TTC549 (cell line): Measurements from ENCODE around the gene MFSD2A.
"Not testable (repeated sequence)": the region's sequence is repeated elsewhere in the genome, so short reads cannot be mapped to it uniquely, and the experiment has no call there.

Source experiments
- FAIRE-seq: peaks from 2 replicates; lab custom pipeline; 2012; peaks lifted over from hg19 to GRCh38; lab: Jason Lieb, UNC

MFSD2A gene

GRCh38 chr1:40003156-40004093 lies 48.5 kb downstream of the MFSD2A start:
- FAIRE-seq = no peak

DNA sequence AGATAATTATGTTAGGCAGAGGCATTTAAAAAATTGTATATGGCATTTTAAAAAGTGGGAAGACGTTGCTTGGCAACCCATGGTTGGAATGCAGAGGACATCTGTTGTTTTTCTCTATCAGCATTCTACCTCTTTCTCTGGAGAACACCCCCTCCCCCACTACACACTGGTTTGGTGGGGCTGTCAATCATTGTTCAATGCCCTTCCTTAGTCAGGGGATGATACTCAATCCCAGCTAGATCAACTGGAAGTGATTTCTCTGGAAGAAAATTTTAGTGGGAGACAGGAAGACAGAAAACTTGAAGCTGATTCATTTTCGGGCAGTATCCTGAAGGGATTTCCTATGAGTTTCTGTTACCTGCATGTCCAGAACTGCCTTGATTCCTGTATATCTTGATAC lies 49.9 kb downstream of the MFSD2A start:
- no peak for FAIRE-seq

- not testable (repeated sequence) for FAIRE-seq
These were observed 52.6 kb downstream of the MFSD2A start for GRCh38 chr1:40007481-40008034.

GRCh38 chr1:40011198-40011597 lies 56.3 kb downstream of the MFSD2A start:
- FAIRE-seq = no peak

- FAIRE-seq = no peak
These were observed 59.3 kb downstream of the MFSD2A start for GRCh38 chr1:40014253-40014706.

- FAIRE-seq = no peak
These were observed 60.1 kb downstream of the MFSD2A start for GRCh38 chr1:40014812-40015594.

DNA sequence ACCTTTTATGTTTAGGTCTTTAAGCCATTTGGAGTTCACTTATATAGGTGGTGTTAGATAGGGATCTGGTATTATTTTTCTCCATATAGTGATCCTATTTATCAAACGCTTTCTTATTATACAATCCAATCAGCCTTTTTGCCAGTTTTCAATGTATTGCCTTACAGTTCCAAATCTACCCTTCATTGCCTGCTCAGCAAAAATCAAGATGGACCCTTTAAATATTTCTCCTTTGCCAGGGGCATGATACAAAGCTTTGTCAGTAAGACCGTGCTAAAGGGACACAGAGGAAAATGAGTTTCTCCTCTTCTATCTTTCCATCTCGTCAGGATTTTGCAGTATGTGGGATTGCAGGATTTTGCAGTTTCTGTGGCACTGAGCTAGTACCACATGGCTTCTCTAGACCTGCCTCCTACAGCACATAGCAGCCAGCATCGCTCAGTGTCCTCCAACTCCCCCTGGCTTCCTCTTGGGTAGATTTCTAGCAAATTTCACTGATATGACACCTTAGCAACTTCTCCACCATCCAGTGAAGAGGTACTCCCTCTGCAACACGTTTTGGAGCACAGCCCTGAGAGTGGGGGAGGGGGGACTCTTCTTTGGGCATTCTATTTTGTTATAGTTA lies 63.1 kb downstream of the MFSD2A start:
- no peak for FAIRE-seq
